ENCODE measurements around the gene C11orf91.

DNA sequence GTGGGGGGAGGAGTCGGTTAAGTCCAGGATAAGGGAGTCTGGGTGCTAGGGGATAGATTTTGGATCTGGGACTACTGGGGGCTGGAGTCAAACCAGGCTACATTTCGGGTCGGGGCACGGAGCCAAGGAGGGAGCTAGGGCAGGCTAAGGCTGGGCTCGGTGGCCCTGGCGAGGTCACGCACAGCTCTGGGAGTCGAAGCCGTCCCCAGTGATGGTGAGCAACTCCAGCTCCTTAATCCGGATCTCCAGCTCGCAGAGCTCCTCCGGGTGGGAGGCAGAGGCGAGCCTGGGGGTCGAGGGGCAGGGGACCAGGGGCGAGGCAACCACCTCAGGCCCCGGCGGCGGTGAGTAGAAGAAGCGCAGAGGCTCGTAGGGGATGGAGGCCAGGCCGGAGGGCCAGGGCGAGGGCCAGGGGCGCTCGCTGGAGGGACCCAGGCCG lies 544 bp downstream of the C11orf91 start:
- TF ChIP-seq POLR2AphosphoS5 (IDR thresholded peaks at IDR 0.05; ENCODE audit: low read depth, low read length) (no peak), CTCF (IDR thresholded peaks at IDR 0.05) (no peak), TCF7L2 (IDR thresholded peaks at IDR 0.05; ENCODE audit: low read depth, low read length) (no peak), SIN3A (IDR thresholded peaks at IDR 0.05; ENCODE audit: borderline replicate concordance, insufficient read depth, low read depth, low read length) (no peak)
- TF ChIP-seq, protein P1, sequence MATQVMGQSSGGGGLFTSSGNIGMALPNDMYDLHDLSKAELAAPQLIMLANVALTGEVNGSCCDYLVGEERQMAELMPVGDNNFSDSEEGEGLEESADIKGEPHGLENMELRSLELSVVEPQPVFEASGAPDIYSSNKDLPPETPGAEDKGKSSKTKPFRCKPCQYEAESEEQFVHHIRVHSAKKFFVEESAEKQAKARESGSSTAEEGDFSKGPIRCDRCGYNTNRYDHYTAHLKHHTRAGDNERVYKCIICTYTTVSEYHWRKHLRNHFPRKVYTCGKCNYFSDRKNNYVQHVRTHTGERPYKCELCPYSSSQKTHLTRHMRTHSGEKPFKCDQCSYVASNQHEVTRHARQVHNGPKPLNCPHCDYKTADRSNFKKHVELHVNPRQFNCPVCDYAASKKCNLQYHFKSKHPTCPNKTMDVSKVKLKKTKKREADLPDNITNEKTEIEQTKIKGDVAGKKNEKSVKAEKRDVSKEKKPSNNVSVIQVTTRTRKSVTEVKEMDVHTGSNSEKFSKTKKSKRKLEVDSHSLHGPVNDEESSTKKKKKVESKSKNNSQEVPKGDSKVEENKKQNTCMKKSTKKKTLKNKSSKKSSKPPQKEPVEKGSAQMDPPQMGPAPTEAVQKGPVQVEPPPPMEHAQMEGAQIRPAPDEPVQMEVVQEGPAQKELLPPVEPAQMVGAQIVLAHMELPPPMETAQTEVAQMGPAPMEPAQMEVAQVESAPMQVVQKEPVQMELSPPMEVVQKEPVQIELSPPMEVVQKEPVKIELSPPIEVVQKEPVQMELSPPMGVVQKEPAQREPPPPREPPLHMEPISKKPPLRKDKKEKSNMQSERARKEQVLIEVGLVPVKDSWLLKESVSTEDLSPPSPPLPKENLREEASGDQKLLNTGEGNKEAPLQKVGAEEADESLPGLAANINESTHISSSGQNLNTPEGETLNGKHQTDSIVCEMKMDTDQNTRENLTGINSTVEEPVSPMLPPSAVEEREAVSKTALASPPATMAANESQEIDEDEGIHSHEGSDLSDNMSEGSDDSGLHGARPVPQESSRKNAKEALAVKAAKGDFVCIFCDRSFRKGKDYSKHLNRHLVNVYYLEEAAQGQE (IDR thresholded peaks at IDR 0.05; ENCODE audit: insufficient read depth in 1 of 2, low read depth in 2 of 2, low read length in 1 of 2): no peak
